Large intestine (tissue), 3 donors: ENCODE measurements around the gene UBE4A. TPM values are rescaled to one million over a fixed set of nuclear protein-coding genes. Genes with fewer than 3 reads are reported as not detected.
"Not testable (repeated sequence)": the region's sequence is repeated elsewhere in the genome, so short reads cannot be mapped to it uniquely, and the experiment has no call there.

Experiments
- DNase-seq, 2 donors: peaks; one replicate each; pipeline versions ENCODE4 v3.0.0 to v3.0.0-alpha.2; 2013
- H3K27ac ChIP-seq: one replicate; pipeline ENCODE4 v1.5.1; 2013; ENCODE audit warnings: low read length
- H3K27me3 ChIP-seq: 2 replicates; pipeline ENCODE4 v1.6.1; 2013; ENCODE audit warnings: low read length; ENCODE audit not compliant: control insufficient read depth, insufficient read depth
- H3K36me3 ChIP-seq: 2 replicates; pipeline ENCODE4 v1.6.1; 2013; ENCODE audit warnings: low read length; ENCODE audit not compliant: control insufficient read depth, insufficient read depth
- H3K4me1 ChIP-seq: one replicate; pipeline ENCODE4 v1.6.1; 2013; ENCODE audit warnings: low read length; ENCODE audit not compliant: control insufficient read depth, insufficient read depth
- H3K4me3 ChIP-seq: one replicate; pipeline ENCODE4 v1.5.1; 2013; ENCODE audit warnings: low read length
- H3K9me3 ChIP-seq: one replicate; pipeline ENCODE4 v1.6.1; 2013; ENCODE audit warnings: mild to moderate bottlenecking, low read depth, low read length, moderate library complexity; ENCODE audit not compliant: control insufficient read depth
- WGBS: methylation state at CpG from one replicate; pipeline ENCODE4 v1.1.5; 2013; ENCODE audit warnings: low lambda C conversion rate; ENCODE audit not compliant: insufficient coverage; 5-methylcytosine and 5-hydroxymethylcytosine counted together
- polyA plus RNA-seq: library from polyadenylated mRNA; unstranded; fragments of 120-200 nt; gene quantifications from one replicate; pipeline ENCODE4 v1.2.1, GENCODE V29; 2013

Gene UBE4A
- polyA plus RNA-seq, 1 donor = 39.6 TPM

DNA sequence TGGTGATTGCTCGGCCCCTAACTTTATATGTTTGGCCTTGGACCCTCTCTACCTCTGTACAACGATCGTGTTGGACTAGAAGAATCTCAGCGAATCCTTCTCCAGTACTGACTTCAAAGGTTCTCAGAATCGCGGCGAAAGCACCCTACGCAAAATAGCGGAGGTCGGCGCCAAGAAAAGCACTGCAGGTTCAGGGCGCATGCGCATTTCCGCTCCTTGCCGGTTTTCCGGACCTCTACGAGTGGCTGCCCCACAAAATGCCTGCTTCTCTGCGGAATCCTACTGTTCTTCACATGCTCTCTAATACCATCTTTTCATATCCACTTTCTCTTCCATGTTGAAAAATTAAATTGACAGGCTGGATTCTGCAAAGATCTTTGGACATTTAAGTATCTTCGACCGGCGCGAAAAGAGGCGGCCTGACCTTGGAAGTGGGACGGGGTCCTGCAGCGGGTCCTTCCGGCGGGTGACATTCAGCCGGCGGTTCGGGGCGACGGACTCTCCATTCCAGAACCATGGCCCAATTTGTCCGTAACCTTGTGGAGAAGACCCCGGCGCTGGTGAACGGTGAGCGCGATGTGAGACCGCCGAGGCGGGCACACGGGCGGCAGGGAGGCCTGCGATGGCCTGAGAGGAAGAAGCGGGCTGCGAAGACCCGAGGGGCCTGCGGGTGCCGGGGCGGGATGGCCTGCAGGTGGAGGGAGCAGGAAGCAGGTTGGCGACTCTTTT lies 41.9 kb downstream of the UBE4A start, which contains the start of gene ATP5MG:
Gene ATP5MG (plus strand): TSS at position 456 of the 729 bp plus-strand sequence. CDS start 60 bp downstream, at position 516.
- DNase-seq = peak; percentile 83 to 92
- Histone ChIP-seq H3K4me3 (peak within 1 kb of the TSS; percentile 93), H3K27me3 (no peaks in the 10 kb centered on the region), H3K36me3 (peaks cover 15% of the 10 kb centered on the region), H3K4me1 (peaks cover 8% of the 10 kb centered on the region), H3K27ac (peak within 1 kb of the TSS; percentile 86), H3K9me3 (no peaks in the 10 kb centered on the region)
- no CpG with 5 or more reads among the region's 51 CpGs for WGBS

GRCh38 chr11:118401880-118402590 lies 42.6 kb downstream of the UBE4A start:
- H3K27me3 ChIP-seq = no peaks in the 10 kb centered on the region
- WGBS = 0% methylated on average over 3 of the region's 22 CpGs
- peak in 1 of 2 donors; percentile 45 for DNase-seq
- peaks cover 18% of the 10 kb centered on the region for H3K36me3 ChIP-seq
- H3K27ac ChIP-seq = peak overlapping the region; percentile 86
- H3K4me3 ChIP-seq = peak overlapping the region; percentile 93
- peaks cover 8% of the 10 kb centered on the region for H3K4me1 ChIP-seq
- no peaks in the 10 kb centered on the region for H3K9me3 ChIP-seq

GRCh38 chr11:118402594-118402993 lies 43.2 kb downstream of the UBE4A start:
- H3K27me3 ChIP-seq, H3K4me1 ChIP-seq, H3K9me3 ChIP-seq, DNase-seq: not testable (repeated sequence)
- peak overlapping the region; percentile 86 for H3K27ac ChIP-seq
- H3K4me3 ChIP-seq = peak overlapping the region; percentile 93
- peaks cover 20% of the 10 kb centered on the region for H3K36me3 ChIP-seq
- WGBS = no CpG with 5 or more reads among the region's 7 CpGs

- Histone ChIP-seq H3K4me3 (no peak overlapping the region), H3K4me1 (peaks cover 4% of the 10 kb centered on the region), H3K36me3 (peaks cover 19% of the 10 kb centered on the region), H3K9me3 (no peaks in the 10 kb centered on the region), H3K27me3 (no peaks in the 10 kb centered on the region), H3K27ac (no peak overlapping the region)
- DNase-seq = no peak
- WGBS = 87% methylated on average over 3 of the region's 7 CpGs
These were observed 47.3 kb downstream of the UBE4A start for GRCh38 chr11:118406599-118407166.

GRCh38 chr11:118410055-118410745 lies 50.8 kb downstream of the UBE4A start:
- Histone ChIP-seq H3K36me3 (peaks cover 19% of the 10 kb centered on the region), H3K9me3 (no peaks in the 10 kb centered on the region), H3K4me3 (no peak overlapping the region), H3K4me1 (no peaks in the 10 kb centered on the region), H3K27me3 (no peaks in the 10 kb centered on the region), H3K27ac (no peak overlapping the region)
- 60% methylated on average over 2 of the region's 7 CpGs for WGBS
- no peak for DNase-seq

DNA sequence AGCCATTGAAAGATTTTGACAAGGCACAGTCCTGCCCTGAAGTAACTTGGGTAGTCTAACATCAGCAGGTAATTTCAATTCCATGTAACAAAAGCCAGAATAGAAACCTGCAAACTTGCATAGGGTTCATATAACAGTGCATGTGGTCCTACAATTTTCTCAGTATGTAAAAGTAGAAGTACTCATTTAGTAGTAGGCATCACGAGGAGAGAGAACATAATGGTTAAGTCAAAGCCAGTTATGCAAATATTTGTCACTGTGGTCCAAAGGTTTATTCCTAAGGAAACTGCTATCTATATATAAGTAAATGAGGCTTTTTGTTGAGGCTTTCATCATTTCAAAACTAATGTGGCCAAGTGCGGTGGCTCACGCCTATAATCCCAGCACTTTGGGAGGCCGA lies 52.1 kb downstream of the UBE4A start:
- H3K9me3 ChIP-seq = no peaks in the 10 kb centered on the region
- WGBS = no CpG with 5 or more reads among the region's 4 CpGs
- DNase-seq = peak; percentile 55 to 79
- no peaks in the 10 kb centered on the region for H3K27me3 ChIP-seq
- no peaks in the 10 kb centered on the region for H3K4me1 ChIP-seq
- peaks cover 14% of the 10 kb centered on the region for H3K36me3 ChIP-seq
- H3K27ac ChIP-seq = no peak overlapping the region
- no peak overlapping the region for H3K4me3 ChIP-seq

GRCh38 chr11:118412921-118413320 lies 53.5 kb downstream of the UBE4A start:
- no peaks in the 10 kb centered on the region for H3K4me1 ChIP-seq
- no peaks in the 10 kb centered on the region for H3K9me3 ChIP-seq
- H3K36me3 ChIP-seq = peaks cover 3% of the 10 kb centered on the region
- no peak for DNase-seq
- H3K27ac ChIP-seq = no peak overlapping the region
- WGBS = no CpG with 5 or more reads among the region's 1 CpG
- no peaks in the 10 kb centered on the region for H3K27me3 ChIP-seq
- H3K4me3 ChIP-seq = no peak overlapping the region

DNA sequence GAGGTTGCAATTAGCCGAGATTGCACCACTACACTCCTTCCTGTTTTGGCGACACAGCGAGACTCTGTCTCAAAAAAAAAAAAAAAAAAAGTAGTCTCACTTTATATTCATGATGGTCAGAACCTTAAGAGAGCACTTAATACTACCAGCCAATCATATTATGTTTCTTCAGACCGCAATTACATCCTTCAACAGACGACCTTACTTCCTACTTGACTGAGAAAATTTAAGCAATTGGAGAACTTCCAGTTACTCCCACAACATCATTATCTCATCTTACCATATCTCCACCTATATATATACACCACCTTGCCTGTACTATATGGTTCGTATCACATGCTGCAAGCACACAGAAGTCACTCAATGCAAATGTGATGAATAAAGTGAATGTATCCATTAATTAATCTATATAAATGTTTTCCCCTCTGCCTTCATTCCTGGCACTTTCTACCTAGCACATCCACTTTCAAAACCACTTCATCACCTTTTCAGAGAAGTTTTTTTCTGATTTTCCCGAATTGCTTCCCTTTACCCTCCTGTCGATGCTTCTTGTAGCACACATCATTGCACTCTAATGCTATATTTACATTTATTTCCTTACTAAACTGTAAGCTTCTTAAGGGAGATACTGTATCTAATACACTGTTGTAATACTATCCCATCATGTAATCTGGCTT lies 55.8 kb downstream of the UBE4A start:
- Histone ChIP-seq H3K27ac (no peak overlapping the region), H3K9me3 (no peaks in the 10 kb centered on the region), H3K27me3 (no peaks in the 10 kb centered on the region), H3K4me3 (no peak overlapping the region), H3K4me1 (no peaks in the 10 kb centered on the region), H3K36me3 (no peaks in the 10 kb centered on the region)
- no peak for DNase-seq
- 75% methylated on average over 1 of the region's 8 CpGs for WGBS

- H3K4me3 ChIP-seq = no peak overlapping the region
- no peak overlapping the region for H3K27ac ChIP-seq
- no peaks in the 10 kb centered on the region for H3K9me3 ChIP-seq
- peak in 1 of 2 donors; percentile 8 for DNase-seq
- H3K36me3 ChIP-seq = no peaks in the 10 kb centered on the region
- no peaks in the 10 kb centered on the region for H3K27me3 ChIP-seq
- H3K4me1 ChIP-seq = no peaks in the 10 kb centered on the region
These were observed 56.3 kb downstream of the UBE4A start for GRCh38 chr11:118415739-118416068.

- not testable (repeated sequence) for H3K27me3 ChIP-seq, H3K27ac ChIP-seq, H3K4me3 ChIP-seq, H3K9me3 ChIP-seq, H3K4me1 ChIP-seq, DNase-seq, H3K36me3 ChIP-seq
These were observed 57.5 kb downstream of the UBE4A start for GRCh38 chr11:118416900-118417299.
